HCT116 (cell line): ENCODE results near the gene SEPTIN5. TPM values are rescaled to one million over a fixed set of nuclear protein-coding genes. Genes with fewer than 3 reads are reported as not detected.

Experiments used
- ATAC-seq: fragments of 200-7000 bp; cut with Tn5 transposase; 2 replicates; pipeline ENCODE4 v1.9.1; 2020; ENCODE audit warnings: mild to moderate bottlenecking, moderate library complexity
- BruUV-seq: library from RNA; stranded (reverse); fragments of 400-500 nt; replicated peaks from 2 replicates; lab custom pipeline; 2021; lab: Mats Ljungman, UMichigan
- CTCF ChIA-PET: fragments of 300-600 bp; sonication (Branson Sonifier 250); formaldehyde crosslinking; loops from one replicate; lab custom pipeline; 2021; ENCODE audit warnings: antibody characterized with exemption; lab: Charles Lee
- POLR2A ChIA-PET: fragments of 300-600, 350-600 bp; sonication (Branson Sonifier 250); formaldehyde crosslinking; loops from one replicate; lab custom pipeline; 2021; ENCODE audit warnings: antibody characterized with exemption; lab: Charles Lee
- RAD21 ChIA-PET, 2 experiments: fragments of 300-600 bp; sonication (Branson Sonifier 250); formaldehyde crosslinking; loops; one replicate each; lab custom pipeline; 2023; ENCODE audit warnings: low total read pairs in 2 of 2; ENCODE audit not compliant: uncharacterized antibody in 2 of 2, unreplicated experiment in 2 of 2, low non-redundant PET in 1 of 2; lab: Charles Lee
- DNase-seq: peaks from one replicate; pipeline ENCODE4 v3.0.0-alpha.2; 2010; ENCODE audit warnings: low read depth, low spot score
- H2AFZ ChIP-seq: fragments of 200-600 bp; shearing (Covaris generic), sonication (generic); 2 replicates; pipeline ENCODE4 v1.6.1; 2017; ENCODE audit warnings: low read depth, mixed run types, mixed read lengths, antibody characterized with exemption, low read length; ENCODE audit not compliant: poor library complexity, severe bottlenecking
- H3K27ac ChIP-seq: 2 replicates; pipeline ENCODE4 v1.5.1; 2012; ENCODE audit warnings: low read depth, low read length
- H3K27me3 ChIP-seq: fragments of 200-600 bp; sonication (generic); 2 replicates; pipeline ENCODE4 v1.6.1; 2016; ENCODE audit warnings: mixed run types, low read length, mixed read lengths; ENCODE audit not compliant: insufficient read depth
- H3K36me3 ChIP-seq, 2 experiments: fragments of 200-500 bp in 1 of 2; fragments of 200-600 bp in 1 of 2; sonication (Bioruptor generic) in 1 of 2; sonication (generic) in 1 of 2; 2 replicates each; pipeline versions ENCODE4 v1.5.1 to v1.6.1; 2014 to 2016; ENCODE audit warnings: low read length in 2 of 2, inconsistent platforms in 1 of 2, mixed read lengths in 1 of 2, mixed run types in 1 of 2; ENCODE audit not compliant: insufficient read depth in 2 of 2, control insufficient read depth in 1 of 2
- H3K4me1 ChIP-seq, 2 experiments: fragments of 200-600 bp in 1 of 2; sonication (generic) in 1 of 2; 2 replicates each; pipeline versions ENCODE4 v1.5.1 to v1.6.1; 2012 to 2017; ENCODE audit warnings: low read length in 2 of 2, inconsistent platforms in 1 of 2, mild to moderate bottlenecking in 1 of 2, mixed read lengths in 1 of 2, mixed run types in 1 of 2, moderate library complexity in 1 of 2; ENCODE audit not compliant: insufficient read depth in 2 of 2, control insufficient read depth in 1 of 2
- H3K4me2 ChIP-seq: fragments of 200-600 bp; sonication (generic); 2 replicates; pipeline ENCODE4 v1.6.1; 2017; ENCODE audit warnings: mixed run types, low read length, mixed read lengths
- H3K4me3 ChIP-seq, 2 experiments: fragments of 200-600 bp in 1 of 2; sonication (generic) in 1 of 2; replicated peaks in 1 of 2; 2 replicates each; pipeline ENCODE4 v1.5.1; 2011 to 2016; ENCODE audit warnings: low read length in 2 of 2, control low read depth in 1 of 2, low read depth in 1 of 2, mild to moderate bottlenecking in 1 of 2, mixed read lengths in 1 of 2, mixed run types in 1 of 2
- H3K79me2 ChIP-seq: fragments of 200-600 bp; sonication (generic); 2 replicates; pipeline ENCODE4 v1.6.1; 2017; ENCODE audit warnings: mild to moderate bottlenecking, mixed run types, low read length, moderate library complexity, mixed read lengths; ENCODE audit not compliant: insufficient read depth
- H3K9ac ChIP-seq: fragments of 200-600 bp; sonication (generic); 2 replicates; pipeline ENCODE4 v1.6.1; 2016; ENCODE audit warnings: low read length, mixed read lengths
- H3K9me2 ChIP-seq: fragments of 200-600 bp; sonication (generic), shearing (Covaris generic); 2 replicates; pipeline ENCODE4 v1.6.1; 2017; ENCODE audit warnings: mixed run types, mild to moderate bottlenecking, moderate library complexity; ENCODE audit not compliant: insufficient read depth
- H3K9me3 ChIP-seq, 2 experiments: fragments of 200-500 bp in 1 of 2; fragments of 200-600 bp in 1 of 2; sonication (Bioruptor generic) in 1 of 2; sonication (generic) in 1 of 2; 2 replicates each; pipeline ENCODE4 v1.6.1; 2014 to 2017; ENCODE audit warnings: low read length in 2 of 2, mixed read lengths in 2 of 2, inconsistent platforms in 1 of 2, low read depth in 1 of 2, mild to moderate bottlenecking in 1 of 2, mixed run types in 1 of 2, moderate library complexity in 1 of 2; ENCODE audit not compliant: control insufficient read depth in 1 of 2, insufficient read depth in 1 of 2
- H4K20me1 ChIP-seq: fragments of 200-600 bp; sonication (generic), shearing (Covaris generic); 2 replicates; pipeline ENCODE4 v1.6.1; 2017; ENCODE audit warnings: mixed run types, mild to moderate bottlenecking, moderate library complexity; ENCODE audit not compliant: insufficient read depth
- CBX3 ChIP-seq: IDR thresholded peaks from 2 replicates; pipeline ENCODE4 v1.6.1; 2012; ENCODE audit warnings: low read depth
- EGR1 ChIP-seq: IDR thresholded peaks from 2 replicates; pipeline ENCODE4 v1.6.1; 2012; ENCODE audit warnings: low read depth
- EZH2phosphoT487 ChIP-seq: fragments of 200-600 bp; IDR thresholded peaks from 2 replicates; pipeline ENCODE4 v1.6.1; 2018; ENCODE audit warnings: antibody characterized with exemption, borderline replicate concordance
- FOSL1 ChIP-seq: IDR thresholded peaks from 2 replicates; pipeline ENCODE4 v1.6.1; 2012; ENCODE audit warnings: low read depth
- JUND ChIP-seq: IDR thresholded peaks from 2 replicates; pipeline ENCODE4 v1.6.1; 2012
- POLR2AphosphoS5 ChIP-seq: IDR thresholded peaks from 2 replicates; pipeline ENCODE4 v1.6.1; 2011; ENCODE audit warnings: mild to moderate bottlenecking, low read depth, low read length, moderate library complexity
- REST ChIP-seq: IDR thresholded peaks from 2 replicates; pipeline ENCODE4 v1.6.1; 2012; ENCODE audit warnings: low read depth
- SP1 ChIP-seq: IDR thresholded peaks from 2 replicates; pipeline ENCODE4 v1.6.1; 2012; ENCODE audit warnings: low read depth
- SRF ChIP-seq: IDR thresholded peaks from 2 replicates; pipeline ENCODE4 v1.6.1; 2012; ENCODE audit warnings: low read depth
- TCF7L2 ChIP-seq: IDR thresholded peaks from 2 replicates; pipeline ENCODE4 v1.7.0; 2011; ENCODE audit warnings: borderline replicate concordance, inconsistent platforms; ENCODE audit not compliant: insufficient read depth, insufficient read length; ENCODE audit errors: extremely low read depth
- YY1 ChIP-seq: IDR thresholded peaks from 2 replicates; pipeline ENCODE4 v1.6.1; 2011; ENCODE audit warnings: low read length, low read depth, moderate library complexity, mild to moderate bottlenecking; ENCODE audit not compliant: insufficient replicate concordance; ENCODE audit errors: extremely low read depth
- intact Hi-C: fragments of 100-400 bp; cut with micrococcal nuclease; formaldehyde crosslinking; loops from 2 replicates; pipeline ENCODE4 v1.10.0; 2022
- total RNA-seq: library from RNA; stranded (reverse); gene quantifications from one replicate; pipeline ENCODE4 v1.2.1, GENCODE V29; 2021; ENCODE audit not compliant: unreplicated experiment

The SEPTIN5 gene
- total RNA-seq, 1 experiment from 2014 or later, result 9.0 TPM

- no peak for TF ChIP-seq CBX3
- no peak for TF ChIP-seq SRF
- no peak for TF ChIP-seq JUND
- no peak for TF ChIP-seq TCF7L2
- no peak for TF ChIP-seq EGR1
- no peak for TF ChIP-seq FOSL1
- H4K20me1 ChIP-seq, result no peaks in the 10 kb centered on the region
- no peaks in the 10 kb centered on the region for H3K9me2 ChIP-seq
- no peak overlapping the region for H3K4me2 ChIP-seq
- H2AFZ ChIP-seq, result no peak overlapping the region
- no peak for DNase-seq
- ChIA-PET CTCF (interaction anchor here (0.6 to 3.9 kb wide), 3 partner anchors 180 to 419 kb away, joined by 3 to 123 read pairs (median 18); no protein-coding TSS in a partner anchor), RAD21 (interaction anchor here in 1 of 2 experiments (1.4 kb wide), 1 partner anchor 178 kb away, joined by 3 read pairs; no protein-coding TSS in a partner anchor), POLR2A (no interaction called here)
- H3K27me3 ChIP-seq, result no peaks in the 10 kb centered on the region
- intact Hi-C loops, result no loop called here
- peaks cover 0 to 12% of the 10 kb centered on the region in 2 experiments; a peak in 2 of 4 replicates for H3K4me1 ChIP-seq
- no TSS peak for BruUV-seq
- no peaks in the 10 kb centered on the region for H3K79me2 ChIP-seq
- H3K36me3 ChIP-seq, result no peaks in the 10 kb centered on the region
- no peaks in the 10 kb centered on the region for H3K9me3 ChIP-seq
- ATAC-seq, result no peak
- H3K9ac ChIP-seq, result no peak overlapping the region
- H3K4me3 ChIP-seq, result no peak overlapping the region
- no peak overlapping the region for H3K27ac ChIP-seq
Observed at GRCh38 chr22:19732403-19733113, 18.3 kb downstream of the SEPTIN5 start.

DNA sequence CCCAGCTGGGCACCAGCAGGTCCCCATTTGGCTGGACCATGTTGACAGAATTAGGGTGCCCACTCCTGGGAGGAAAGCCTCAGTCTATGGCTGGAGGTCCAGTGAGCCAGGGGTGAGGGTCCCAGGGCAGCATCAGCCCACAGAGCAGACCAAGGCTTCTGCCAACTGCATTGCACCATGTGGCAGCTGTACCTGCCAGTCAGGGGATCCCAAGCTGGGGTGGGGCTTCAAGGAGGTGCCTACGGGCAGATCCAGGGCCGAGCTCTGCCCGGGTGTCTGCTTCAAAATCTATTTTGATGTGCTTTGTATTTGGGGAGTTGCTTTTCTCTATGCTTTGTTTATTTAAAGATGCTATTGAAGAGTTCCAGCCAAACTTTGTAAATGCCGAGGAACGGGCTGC lies 19.5 kb downstream of the SEPTIN5 start:
- Histone ChIP-seq H3K9me2 (no peaks in the 10 kb centered on the region), H3K9me3 (no peaks in the 10 kb centered on the region), H2AFZ (no peak overlapping the region), H3K27me3 (no peaks in the 10 kb centered on the region), H3K27ac (no peak overlapping the region), H3K4me2 (no peak overlapping the region), H3K4me3 (no peak overlapping the region), H4K20me1 (no peaks in the 10 kb centered on the region), H3K9ac (no peak overlapping the region), H3K36me3 (no peaks in the 10 kb centered on the region), H3K79me2 (no peaks in the 10 kb centered on the region), H3K4me1 (peaks cover 0 to 12% of the 10 kb centered on the region in 2 experiments; a peak in 2 of 4 replicates)
- TF ChIP-seq CBX3 (no peak), POLR2AphosphoS5 (no peak), YY1 (no peak), EZH2phosphoT487 (no peak), SP1 (no peak), SRF (no peak), REST (no peak), JUND (no peak)
- CTCF ChIA-PET, result interaction anchor here (0.6 kb wide), 1 partner anchor 23 kb away, joined by 6 read pairs; no protein-coding TSS in a partner anchor
- intact Hi-C loops, result no loop called here
- no TSS peak for BruUV-seq
- POLR2A ChIA-PET, result no interaction called here
- RAD21 ChIA-PET, result no interaction called here
- DNase-seq (no peak), ATAC-seq (no peak)
